Erythroblast (primary cell): Measurements from ENCODE around the gene FGF14.

Source experiments
- GATA1 ChIP-seq: IDR thresholded peaks from 2 replicates; pipeline ENCODE4 v1.6.1; 2011; ENCODE audit warnings: low read depth, mild to moderate bottlenecking, control low read depth, low read length, moderate library complexity
- POLR2A ChIP-seq: IDR thresholded peaks from 2 replicates; pipeline ENCODE4 v1.6.1; 2011; ENCODE audit warnings: mild to moderate bottlenecking, low read length

DNA sequence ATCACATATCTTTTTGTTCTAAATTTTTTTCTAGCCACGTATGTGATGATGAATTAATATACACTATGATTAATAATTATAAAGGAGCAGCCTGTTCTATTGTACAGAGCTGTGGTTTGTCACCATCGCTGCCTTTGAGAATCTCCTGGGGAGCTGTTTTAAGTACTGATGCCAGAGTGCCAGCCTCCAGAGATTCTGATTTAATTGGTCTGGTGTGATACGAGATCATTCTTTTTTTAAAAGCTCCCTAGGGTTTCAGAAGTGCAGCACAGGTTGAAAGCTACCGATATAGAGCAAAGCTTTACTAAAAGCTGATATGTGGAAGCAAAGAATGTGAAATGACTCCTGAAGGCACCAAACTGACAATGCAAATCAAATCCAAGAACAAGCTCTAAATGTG lies 634.7 kb downstream of the FGF14 start:
- TF ChIP-seq POLR2A (no peak), GATA1 (no peak)
